Ectodermal cell (in vitro differentiated cells): Measurements from ENCODE around the gene TNFRSF1B.

ENCODE experiments used
- H3K27ac ChIP-seq: 2 replicates; pipeline ENCODE4 v1.7.0; 2013; ENCODE audit warnings: mild to moderate bottlenecking, low read depth, low read length; ENCODE audit not compliant: insufficient read depth, poor library complexity, severe bottlenecking
- H3K27me3 ChIP-seq: 2 replicates; pipeline ENCODE4 v1.7.0; 2013; ENCODE audit warnings: mild to moderate bottlenecking, low read length; ENCODE audit not compliant: insufficient read depth, control insufficient read depth, poor library complexity, severe bottlenecking
- H3K36me3 ChIP-seq: one replicate; pipeline ENCODE4 v1.7.0; 2013; ENCODE audit warnings: low read length; ENCODE audit not compliant: control insufficient read depth, insufficient read depth
- H3K4me1 ChIP-seq: one replicate; pipeline ENCODE4 v1.7.0; 2013; ENCODE audit warnings: low read length; ENCODE audit not compliant: control insufficient read depth, insufficient read depth
- H3K4me3 ChIP-seq: 2 replicates; pipeline ENCODE4 v1.7.0; 2013; ENCODE audit warnings: low read depth, low read length, control low read depth; ENCODE audit not compliant: insufficient read depth
- H3K9me3 ChIP-seq: 2 replicates; pipeline ENCODE4 v1.7.0; 2013; ENCODE audit warnings: mild to moderate bottlenecking, low read length, moderate library complexity; ENCODE audit not compliant: control insufficient read depth
- WGBS, 2 experiments: methylation state at CpG; one replicate each; pipeline ENCODE4 v1.1.7; 2013; ENCODE audit warnings: missing lambda C conversion rate in 2 of 2; 5-methylcytosine and 5-hydroxymethylcytosine counted together

The TNFRSF1B gene

DNA sequence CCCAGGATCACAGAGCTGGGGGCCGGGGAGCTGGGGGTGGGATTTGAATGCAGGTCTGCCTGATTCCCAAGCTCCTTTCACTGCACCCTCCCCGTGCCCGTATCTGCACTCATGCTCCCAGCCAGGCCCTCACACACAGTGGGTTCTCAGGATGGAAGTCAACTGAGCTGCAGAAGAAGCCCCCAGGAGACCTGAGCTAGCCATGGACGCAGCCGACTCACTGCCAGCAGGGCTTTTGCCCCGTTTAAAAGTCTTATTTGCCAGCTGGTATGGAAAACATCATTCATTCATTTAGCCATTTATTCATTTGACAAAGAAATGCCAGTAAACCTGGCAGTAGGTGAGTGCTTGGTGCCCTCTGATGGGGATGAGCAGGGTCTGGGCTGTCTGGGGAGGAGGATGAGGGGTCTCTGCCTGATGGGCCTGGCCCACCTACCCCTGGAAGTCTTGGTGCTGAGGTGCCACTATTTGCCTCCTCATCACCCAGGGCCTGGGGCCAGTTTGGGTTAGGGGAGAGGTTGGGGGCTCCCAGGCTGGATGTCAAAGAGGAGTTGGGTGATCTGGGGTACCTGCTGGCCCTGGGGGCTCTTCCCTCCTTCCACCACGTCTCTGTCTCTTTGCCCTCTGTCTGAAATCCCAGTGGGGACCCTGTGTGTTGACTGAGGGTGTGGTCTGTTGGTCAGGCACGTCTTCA, 2.8 kb downstream of the TNFRSF1B start:
- no peak overlapping the region for H3K4me3 ChIP-seq
- peaks cover 9% of the 10 kb centered on the region for H3K4me1 ChIP-seq
- peaks cover 36% of the 10 kb centered on the region for H3K27me3 ChIP-seq
- H3K36me3 ChIP-seq = no peaks in the 10 kb centered on the region
- 84 to 89% methylated on average over 7 to 8 of the region's 8 CpGs for WGBS, 2 experiments
- no peak overlapping the region for H3K27ac ChIP-seq
- H3K9me3 ChIP-seq = no peaks in the 10 kb centered on the region

DNA sequence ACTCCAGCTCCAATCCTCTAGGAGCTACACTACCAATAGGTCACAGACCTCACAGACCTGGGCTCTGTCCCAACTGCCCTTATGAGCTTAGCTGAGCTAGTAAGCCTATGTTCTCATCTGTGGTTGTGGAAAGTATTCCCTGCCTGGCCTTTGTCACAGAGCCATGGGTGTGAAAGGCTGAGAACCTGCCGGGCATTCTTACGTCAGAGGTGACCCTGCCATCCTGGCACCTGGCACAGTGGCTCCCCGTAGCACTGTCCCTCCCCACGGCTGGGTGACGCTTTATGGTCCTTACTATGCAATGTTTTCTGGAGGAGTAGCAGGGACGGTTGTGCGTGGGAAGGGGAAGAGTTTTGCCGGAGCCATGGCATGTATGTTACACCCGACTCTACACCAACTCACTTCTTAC, 3.5 kb downstream of the TNFRSF1B start:
- Histone ChIP-seq H3K4me3 (no peak overlapping the region), H3K4me1 (peaks cover 15% of the 10 kb centered on the region), H3K9me3 (no peaks in the 10 kb centered on the region), H3K27ac (no peak overlapping the region), H3K27me3 (peaks cover 35% of the 10 kb centered on the region), H3K36me3 (no peaks in the 10 kb centered on the region)
- 94 to 96% methylated on average over 9 of the region's 9 CpGs for WGBS, 2 experiments

DNA sequence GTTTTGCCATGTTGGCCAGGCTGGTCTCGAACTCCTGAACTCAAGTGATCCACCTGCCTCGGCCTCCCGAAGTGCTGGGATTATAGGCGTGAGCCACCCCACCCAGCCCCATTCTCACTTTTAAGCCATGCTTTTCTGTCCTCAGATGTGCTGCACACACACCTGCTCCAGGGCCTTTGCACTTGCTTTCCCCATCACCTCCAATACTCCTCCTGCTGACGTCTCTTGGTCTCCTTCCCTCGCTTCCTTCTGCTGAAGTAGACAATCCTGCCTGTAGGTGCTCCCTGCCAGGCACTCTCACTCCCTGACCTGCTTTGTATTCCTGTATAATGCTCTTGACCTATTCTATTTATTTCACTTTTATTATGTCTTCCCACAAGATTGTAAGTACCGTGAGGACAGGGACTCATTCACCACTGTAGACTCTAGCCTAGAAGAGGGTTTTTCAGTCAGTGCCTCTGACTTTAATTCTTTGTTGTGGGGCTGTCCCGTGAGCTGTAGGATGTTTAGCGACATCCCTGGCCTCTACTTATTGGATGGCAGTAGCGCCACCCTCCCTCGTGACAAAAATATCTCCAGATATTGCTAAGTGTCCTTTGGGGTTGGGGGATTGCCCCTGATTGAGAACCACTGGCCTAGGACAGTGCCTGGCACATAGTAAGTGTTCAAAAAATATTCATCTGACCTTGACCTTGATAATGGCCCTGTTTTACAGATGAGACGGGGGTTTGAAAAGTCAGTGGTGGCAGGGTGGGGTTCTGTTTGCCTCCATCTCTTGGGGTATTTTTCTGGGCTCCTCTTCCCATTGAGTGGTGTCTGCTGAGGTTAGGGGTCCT, 4.6 kb downstream of the TNFRSF1B start:
- Histone ChIP-seq H3K9me3 (no peaks in the 10 kb centered on the region), H3K27me3 (peaks cover 24% of the 10 kb centered on the region), H3K36me3 (no peaks in the 10 kb centered on the region), H3K4me1 (peaks cover 18% of the 10 kb centered on the region), H3K27ac (no peak overlapping the region), H3K4me3 (no peak overlapping the region)
- whole genome bisulfite sequencing, 2 experiments = 91 to 92% methylated on average over 12 of the region's 12 CpGs

DNA sequence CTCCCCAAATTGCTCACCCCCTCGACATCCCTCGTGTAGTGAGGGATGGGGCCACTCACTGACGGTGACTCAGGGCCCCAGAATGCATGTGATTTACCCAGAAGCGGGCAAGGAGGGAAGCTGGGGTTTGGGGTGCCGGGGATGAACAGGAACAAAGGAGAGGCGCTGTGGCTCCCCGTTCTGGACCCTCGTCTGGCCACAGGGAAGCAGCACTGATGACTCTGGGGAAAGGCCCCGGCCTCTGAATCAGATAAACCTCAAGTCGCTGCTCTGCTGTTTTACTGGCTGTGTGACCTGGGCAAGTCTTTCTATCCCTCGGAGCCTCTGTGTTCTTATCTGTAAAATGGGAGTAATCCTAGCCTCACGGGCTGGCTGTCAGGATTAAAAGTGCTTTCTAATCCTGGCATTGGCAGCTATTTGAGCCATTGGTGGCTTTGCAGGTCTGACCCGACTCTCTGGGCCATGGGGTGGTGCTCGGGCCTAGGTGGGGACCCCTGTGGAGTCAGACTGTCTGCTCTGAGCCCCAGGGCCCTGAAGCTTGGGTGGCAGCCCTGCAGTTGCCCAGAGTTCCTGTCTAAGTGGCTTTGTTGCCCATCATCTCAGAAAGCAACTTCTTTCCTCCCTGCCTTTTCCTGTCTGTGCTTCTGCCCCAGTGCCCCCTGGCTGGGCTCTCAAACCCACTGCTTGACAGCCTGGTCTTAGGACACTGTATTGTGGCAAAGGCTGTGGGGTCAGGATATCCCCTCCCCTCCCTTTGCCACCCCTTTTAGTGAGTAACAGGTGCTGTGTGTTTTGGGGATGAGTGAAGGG, 5.5 kb downstream of the TNFRSF1B start:
- Histone ChIP-seq H3K4me1 (peaks cover 18% of the 10 kb centered on the region), H3K27ac (no peak overlapping the region), H3K4me3 (no peak overlapping the region), H3K9me3 (no peaks in the 10 kb centered on the region), H3K36me3 (no peaks in the 10 kb centered on the region), H3K27me3 (peaks cover 16% of the 10 kb centered on the region)
- 93 to 94% methylated on average over 14 of the region's 14 CpGs for WGBS, 2 experiments

DNA sequence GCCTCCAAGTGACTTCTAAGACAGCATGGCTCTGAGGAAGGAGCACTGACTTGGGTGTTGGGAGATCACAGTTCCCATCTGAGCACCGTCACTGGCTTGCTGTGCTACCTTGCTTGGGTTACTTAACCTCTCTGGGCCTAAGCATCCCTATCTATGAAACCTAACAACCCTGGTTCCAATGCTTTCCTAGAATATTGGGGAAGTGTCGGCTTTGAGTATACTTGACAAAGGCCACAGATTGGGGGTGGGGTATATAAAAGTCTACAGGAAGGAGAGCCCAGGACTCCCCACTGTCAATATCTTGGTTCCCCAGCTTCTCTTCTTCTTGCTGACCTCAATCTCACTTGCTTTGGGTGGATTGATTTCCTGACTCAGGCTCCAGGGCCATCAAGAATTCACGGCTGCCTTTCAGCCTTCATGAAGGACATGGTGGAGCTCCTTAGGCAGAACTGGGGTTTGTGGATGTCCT, 6.3 kb downstream of the TNFRSF1B start:
- 89 to 92% methylated on average over 3 of the region's 3 CpGs for WGBS, 2 experiments
- no peak overlapping the region for H3K4me3 ChIP-seq
- no peaks in the 10 kb centered on the region for H3K9me3 ChIP-seq
- H3K4me1 ChIP-seq = peaks cover 18% of the 10 kb centered on the region
- peaks cover 8% of the 10 kb centered on the region for H3K27me3 ChIP-seq
- no peaks in the 10 kb centered on the region for H3K36me3 ChIP-seq
- no peak overlapping the region for H3K27ac ChIP-seq

DNA sequence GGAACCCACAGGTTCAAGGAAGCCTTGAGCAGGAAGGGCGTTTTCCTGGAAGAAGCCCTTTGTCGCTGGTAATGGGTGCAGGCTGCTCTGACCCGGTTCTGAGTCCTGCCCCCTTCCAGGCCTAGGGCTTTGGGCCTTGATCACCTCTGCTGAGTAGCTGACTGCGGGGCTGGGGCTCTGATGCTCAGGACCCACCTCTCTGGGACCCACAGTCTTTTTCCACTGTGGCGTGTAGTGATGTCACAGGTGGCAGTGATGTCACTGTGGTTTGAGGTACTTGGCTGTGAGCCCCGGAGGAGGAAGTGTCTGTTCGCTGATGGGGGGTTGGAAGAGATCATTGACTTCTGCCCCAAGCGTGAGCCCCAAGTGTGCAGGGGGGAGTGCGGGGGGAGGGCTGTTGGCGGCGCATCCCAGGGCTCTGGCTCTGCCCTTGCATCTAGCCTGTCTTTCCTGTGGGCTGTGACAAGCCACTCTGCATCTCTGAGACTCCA, 6.9 kb downstream of the TNFRSF1B start:
- Histone ChIP-seq H3K9me3 (no peaks in the 10 kb centered on the region), H3K4me3 (no peak overlapping the region), H3K4me1 (peaks cover 15% of the 10 kb centered on the region), H3K27me3 (peaks cover 2% of the 10 kb centered on the region), H3K27ac (no peak overlapping the region), H3K36me3 (no peaks in the 10 kb centered on the region)
- WGBS, 2 experiments = 86 to 92% methylated on average over 11 of the region's 11 CpGs

DNA sequence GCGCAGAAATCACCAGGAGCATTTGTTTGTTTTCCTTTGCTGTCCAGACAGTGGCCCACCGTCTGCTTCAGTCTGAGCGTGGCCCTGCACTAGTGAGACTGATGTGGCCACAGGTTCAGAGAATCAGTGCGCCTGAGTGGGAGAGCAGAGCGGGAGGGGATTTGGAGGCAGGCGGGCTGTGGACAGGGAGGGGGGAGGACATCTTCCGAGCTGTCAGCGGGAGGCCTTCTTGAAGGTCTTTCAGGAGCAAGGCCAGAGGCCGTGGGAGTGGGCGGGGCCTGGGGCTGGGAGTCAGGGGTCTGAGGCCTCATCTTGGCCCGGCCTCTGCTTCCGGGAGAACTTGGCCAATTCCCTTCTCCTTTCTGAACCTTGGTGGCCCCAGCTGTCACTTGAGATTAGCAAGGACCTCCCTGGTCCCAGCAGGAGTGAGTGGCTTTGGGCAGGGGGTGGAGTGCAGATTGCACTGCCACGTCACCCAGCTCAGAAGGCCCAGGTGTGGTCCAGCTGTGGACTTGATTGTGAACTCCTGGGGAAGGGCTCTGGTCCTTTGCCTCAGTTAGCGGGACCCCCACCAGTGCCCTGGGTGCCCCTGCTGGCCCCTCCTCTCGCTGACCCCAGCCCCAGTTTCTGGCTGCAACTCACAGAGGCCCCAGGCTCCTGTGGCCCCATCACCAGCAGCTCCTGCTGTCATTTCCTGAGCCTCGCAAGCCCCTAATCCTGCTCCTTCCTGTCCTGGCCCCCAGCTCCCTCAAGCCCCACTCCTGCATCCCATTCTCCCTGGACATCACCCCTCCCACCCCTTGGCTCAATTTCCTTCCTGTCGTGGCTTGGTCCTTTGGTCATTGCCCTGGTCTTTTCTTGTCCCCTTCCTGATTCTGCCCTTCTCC, 8.4 kb downstream of the TNFRSF1B start:
- Histone ChIP-seq H3K27me3 (no peaks in the 10 kb centered on the region), H3K27ac (no peak overlapping the region), H3K4me3 (no peak overlapping the region), H3K36me3 (no peaks in the 10 kb centered on the region), H3K4me1 (peaks cover 15% of the 10 kb centered on the region), H3K9me3 (no peaks in the 10 kb centered on the region)
- 65 to 68% methylated on average over 17 of the region's 17 CpGs for WGBS, 2 experiments

DNA sequence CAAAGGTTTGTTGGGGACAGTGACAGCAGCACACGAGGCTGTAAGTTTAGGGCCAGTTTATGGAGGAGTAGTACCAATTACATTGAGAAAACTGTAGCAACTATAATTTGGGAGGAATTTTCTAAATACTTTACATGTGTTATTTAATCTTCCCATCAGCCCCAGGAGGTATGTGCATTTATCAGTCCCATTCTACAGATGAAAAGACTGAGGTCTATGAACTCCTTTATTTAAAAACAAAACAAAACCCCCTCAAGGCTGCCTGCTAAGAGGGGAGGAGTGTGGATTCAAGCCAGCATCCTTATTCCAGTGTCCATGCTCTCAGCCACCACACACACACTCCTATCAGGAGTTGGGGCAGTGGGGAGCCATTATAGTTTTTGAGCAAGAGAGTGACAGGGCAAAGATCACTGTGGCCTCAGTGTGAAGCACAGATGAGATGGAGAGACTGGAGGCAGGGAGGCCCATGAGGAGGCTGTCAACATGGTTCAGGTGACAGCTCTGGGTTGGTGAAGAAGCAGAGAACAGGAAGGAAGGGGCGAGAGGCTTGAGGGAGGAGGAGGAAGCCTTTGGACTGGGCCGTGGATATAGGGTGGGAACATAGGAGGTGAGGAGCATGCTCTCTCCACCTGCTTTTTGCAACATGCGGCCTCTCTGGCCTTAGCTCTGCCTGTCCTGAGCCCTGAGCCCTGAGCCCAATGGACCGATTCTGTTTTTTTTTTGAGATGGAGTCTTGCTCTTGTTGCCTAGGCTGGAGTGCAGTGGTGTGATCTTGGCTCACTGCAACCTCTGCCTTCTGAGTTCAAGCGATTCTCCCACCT, 9.7 kb downstream of the TNFRSF1B start:
- no peak overlapping the region for H3K27ac ChIP-seq

More for the DNA sequence above, 9.7 kb downstream of the TNFRSF1B start:
- no peaks in the 10 kb centered on the region for H3K9me3 ChIP-seq
- H3K27me3 ChIP-seq = no peaks in the 10 kb centered on the region
- no peak overlapping the region for H3K4me3 ChIP-seq
- peaks cover 15% of the 10 kb centered on the region for H3K4me1 ChIP-seq
- 94% methylated on average over 6 of the region's 6 CpGs for WGBS, 2 experiments
- H3K36me3 ChIP-seq = no peaks in the 10 kb centered on the region
